BE2C (cell line): ENCODE data around the gene VPS8.

ENCODE experiments used
- DNase-seq: peaks from one replicate; pipeline ENCODE4 v3.0.0-alpha.2; 2020
- H3K27me3 ChIP-seq: fragments of 250-450 bp; sonication (Bioruptor Pico); 2 replicates; pipeline ENCODE4 v1.5.1; 2020; ENCODE audit warnings: mild to moderate bottlenecking
- H3K36me3 ChIP-seq: fragments of 250-450 bp; sonication (Bioruptor Pico); 2 replicates; pipeline ENCODE4 v1.5.1; 2020; ENCODE audit warnings: mild to moderate bottlenecking
- H3K4me1 ChIP-seq: fragments of 250-450 bp; sonication (Bioruptor Pico); 2 replicates; pipeline ENCODE4 v1.5.1; 2020
- H3K4me3 ChIP-seq: 2 replicates; pipeline ENCODE4 v1.5.1; 2011; ENCODE audit warnings: low read depth, low read length
- H3K9me3 ChIP-seq: fragments of 250-450 bp; sonication (Bioruptor Pico); 2 replicates; pipeline ENCODE4 v1.5.1; 2020
- TF ChIP-seq, protein P1 (sequence below): IDR thresholded peaks from 2 replicates; pipeline ENCODE4 v1.5.1; 2012; ENCODE audit warnings: mild to moderate bottlenecking, low read depth, low read length

VPS8 gene

GRCh38 chr3:185079625-185080024 is 267.7 kb downstream of the VPS8 start:
- no peaks in the 10 kb centered on the region for H3K4me1 ChIP-seq
- TF ChIP-seq, protein P1, sequence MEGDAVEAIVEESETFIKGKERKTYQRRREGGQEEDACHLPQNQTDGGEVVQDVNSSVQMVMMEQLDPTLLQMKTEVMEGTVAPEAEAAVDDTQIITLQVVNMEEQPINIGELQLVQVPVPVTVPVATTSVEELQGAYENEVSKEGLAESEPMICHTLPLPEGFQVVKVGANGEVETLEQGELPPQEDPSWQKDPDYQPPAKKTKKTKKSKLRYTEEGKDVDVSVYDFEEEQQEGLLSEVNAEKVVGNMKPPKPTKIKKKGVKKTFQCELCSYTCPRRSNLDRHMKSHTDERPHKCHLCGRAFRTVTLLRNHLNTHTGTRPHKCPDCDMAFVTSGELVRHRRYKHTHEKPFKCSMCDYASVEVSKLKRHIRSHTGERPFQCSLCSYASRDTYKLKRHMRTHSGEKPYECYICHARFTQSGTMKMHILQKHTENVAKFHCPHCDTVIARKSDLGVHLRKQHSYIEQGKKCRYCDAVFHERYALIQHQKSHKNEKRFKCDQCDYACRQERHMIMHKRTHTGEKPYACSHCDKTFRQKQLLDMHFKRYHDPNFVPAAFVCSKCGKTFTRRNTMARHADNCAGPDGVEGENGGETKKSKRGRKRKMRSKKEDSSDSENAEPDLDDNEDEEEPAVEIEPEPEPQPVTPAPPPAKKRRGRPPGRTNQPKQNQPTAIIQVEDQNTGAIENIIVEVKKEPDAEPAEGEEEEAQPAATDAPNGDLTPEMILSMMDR, result no peak
- H3K4me3 ChIP-seq, result no peak overlapping the region
- no peaks in the 10 kb centered on the region for H3K36me3 ChIP-seq
- H3K27me3 ChIP-seq, result no peaks in the 10 kb centered on the region
- DNase-seq, result no peak
- H3K9me3 ChIP-seq, result no peaks in the 10 kb centered on the region

DNA sequence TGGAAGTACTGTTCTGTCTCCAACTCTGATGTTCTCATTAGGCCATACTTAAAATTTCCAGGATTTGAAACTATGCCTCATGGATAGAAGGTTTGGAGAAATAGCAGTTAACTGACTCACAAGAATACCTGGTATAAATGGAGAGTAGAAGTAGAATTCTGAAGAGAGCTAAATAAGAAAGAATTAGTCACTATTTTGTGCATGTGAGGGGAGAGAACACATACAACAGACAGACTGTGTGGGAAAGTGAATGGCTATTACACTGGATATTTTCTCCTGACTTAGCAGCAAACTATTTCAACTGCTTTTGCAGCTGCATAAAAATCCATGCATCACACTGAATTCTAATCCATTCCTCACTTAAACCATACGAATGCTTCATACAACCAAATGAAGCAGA is 269.6 kb downstream of the VPS8 start:
- no peak for DNase-seq
- H3K4me3 ChIP-seq, result no peak overlapping the region
- no peaks in the 10 kb centered on the region for H3K27me3 ChIP-seq
- no peaks in the 10 kb centered on the region for H3K36me3 ChIP-seq
- H3K4me1 ChIP-seq, result no peaks in the 10 kb centered on the region; the same call in none of the 2 replicates
- TF ChIP-seq, protein P1, result no peak
- no peaks in the 10 kb centered on the region; the same call in 1 of the 2 replicates for H3K9me3 ChIP-seq

DNA sequence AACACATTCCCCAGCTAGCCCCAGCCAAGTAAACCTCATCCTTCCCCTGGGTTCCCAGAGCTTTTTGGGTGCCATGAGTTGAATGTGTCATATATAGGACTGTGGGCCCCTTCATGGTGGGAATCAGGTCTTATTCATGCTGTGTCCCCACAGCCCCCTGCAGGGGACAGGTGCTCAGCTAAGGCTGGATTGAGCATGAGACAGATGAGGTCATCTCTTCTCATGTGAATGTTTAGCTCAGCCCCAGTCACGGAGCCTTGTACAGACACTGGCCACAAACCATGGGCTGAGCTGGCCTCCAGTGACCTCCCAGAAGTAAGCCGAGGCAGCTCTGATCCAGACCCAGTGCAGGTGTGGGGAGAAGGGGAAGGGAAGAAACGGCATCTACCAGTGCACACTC is 270.2 kb downstream of the VPS8 start:
- H3K9me3 ChIP-seq, result no peaks in the 10 kb centered on the region; the same call in 1 of the 2 replicates
- no peak overlapping the region for H3K4me3 ChIP-seq
- DNase-seq, result no peak
- TF ChIP-seq, protein P1, result no peak
- H3K27me3 ChIP-seq, result no peaks in the 10 kb centered on the region
- no peaks in the 10 kb centered on the region; the same call in none of the 2 replicates for H3K4me1 ChIP-seq
- no peaks in the 10 kb centered on the region for H3K36me3 ChIP-seq

DNA sequence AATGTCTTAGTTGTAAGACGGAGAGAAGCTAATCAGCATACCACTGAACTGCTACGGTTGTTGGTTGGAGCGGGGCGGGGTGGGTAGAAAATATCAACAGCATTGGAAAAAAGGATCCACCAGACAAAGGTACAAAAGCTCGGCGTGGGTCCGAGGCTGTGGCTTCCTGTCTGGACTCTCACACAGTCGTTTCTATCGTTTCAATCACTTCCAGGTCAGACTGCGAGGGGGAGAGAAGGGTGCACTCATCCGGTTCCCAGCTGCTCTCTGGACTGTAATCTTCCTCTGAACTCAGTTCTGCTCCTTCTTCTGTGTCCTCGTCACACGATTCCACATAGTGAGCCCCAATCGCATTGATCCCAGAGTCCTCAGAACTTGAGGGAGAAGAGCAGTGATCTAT is 270.9 kb downstream of the VPS8 start:
- no peak for DNase-seq
- Histone ChIP-seq H3K4me1 (no peaks in the 10 kb centered on the region; the same call in none of the 2 replicates), H3K9me3 (no peaks in the 10 kb centered on the region; the same call in 1 of the 2 replicates), H3K36me3 (no peaks in the 10 kb centered on the region), H3K27me3 (no peaks in the 10 kb centered on the region), H3K4me3 (no peak overlapping the region)
- TF ChIP-seq, protein P1, result no peak

DNA sequence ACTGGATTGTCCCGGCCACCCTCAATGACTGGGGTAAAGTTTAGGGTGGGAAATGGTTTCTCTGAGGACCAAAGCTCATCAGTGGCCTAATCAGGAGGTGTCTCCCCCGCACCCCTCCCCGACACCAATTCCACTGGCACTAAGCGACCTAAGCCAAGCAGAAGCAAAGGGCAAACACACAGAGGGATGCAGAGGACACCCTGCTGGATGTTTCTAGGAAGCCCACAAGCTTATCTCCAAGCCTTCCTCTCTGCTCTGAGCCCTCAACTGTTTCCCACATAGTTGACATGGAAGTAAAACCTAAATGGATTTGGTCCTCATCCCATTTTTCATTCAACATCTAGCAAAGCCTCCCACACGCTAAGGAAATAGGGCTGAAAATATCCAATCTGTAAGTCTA is 272.4 kb downstream of the VPS8 start:
- TF ChIP-seq, protein P1, result no peak
- Histone ChIP-seq H3K27me3 (no peaks in the 10 kb centered on the region), H3K4me3 (no peak overlapping the region), H3K36me3 (no peaks in the 10 kb centered on the region), H3K9me3 (no peaks in the 10 kb centered on the region; the same call in 1 of the 2 replicates), H3K4me1 (no peaks in the 10 kb centered on the region; the same call in none of the 2 replicates)
- no peak for DNase-seq

- Histone ChIP-seq H3K36me3 (no peaks in the 10 kb centered on the region), H3K27me3 (no peaks in the 10 kb centered on the region), H3K9me3 (no peaks in the 10 kb centered on the region; the same call in 1 of the 2 replicates), H3K4me3 (no peak overlapping the region), H3K4me1 (no peaks in the 10 kb centered on the region; the same call in none of the 2 replicates)
- TF ChIP-seq, protein P1, result no peak
- no peak for DNase-seq
Observed at GRCh38 chr3:185084901-185085300, 272.9 kb downstream of the VPS8 start.
